HepG2 (cell line): ENCODE data around the gene DCDC1. TPM values are rescaled to one million over a fixed set of nuclear protein-coding genes. Genes with fewer than 3 reads are reported as not detected.

Source experiments
- CEBPG ChIP-seq: IDR thresholded peaks from 2 replicates; pipeline ENCODE4 v1.6.1; 2016
- ESRRA ChIP-seq: sonication (generic); formaldehyde crosslinking; IDR thresholded peaks from 2 replicates; pipeline ENCODE4 v1.5.1; 2020; ENCODE audit warnings: mild to moderate bottlenecking, low read depth, missing genetic modification reagents
- HNRNPK ChIP-seq: fragments of 200-400 bp; formaldehyde crosslinking; IDR thresholded peaks from 2 replicates; pipeline ENCODE4 v1.6.1; 2018; ENCODE audit warnings: low read length, low read depth, moderate library complexity, mild to moderate bottlenecking; ENCODE audit not compliant: poor library complexity, severe bottlenecking
- HOXA9 ChIP-seq: sonication (generic); formaldehyde crosslinking; IDR thresholded peaks from 2 replicates; pipeline ENCODE4 v1.8.1; 2022; ENCODE audit warnings: missing genetic modification reagents, mild to moderate bottlenecking, moderate library complexity, borderline replicate concordance
- MED13 ChIP-seq: sonication (generic); formaldehyde crosslinking; IDR thresholded peaks from 2 replicates; pipeline ENCODE4 v1.5.0; 2020; ENCODE audit warnings: missing genetic modification reagents
- NCOA2 ChIP-seq: sonication (generic); formaldehyde crosslinking; IDR thresholded peaks from 2 replicates; pipeline ENCODE4 v1.8.0; 2022; ENCODE audit warnings: inconsistent platforms
- NR3C1 ChIP-seq: sonication (generic); formaldehyde crosslinking; IDR thresholded peaks from 2 replicates; pipeline ENCODE4 v1.4.0; 2020; ENCODE audit warnings: missing genetic modification reagents
- PLSCR1 ChIP-seq: sonication (generic); formaldehyde crosslinking; IDR thresholded peaks from 2 replicates; pipeline ENCODE4 v1.5.0; 2020; ENCODE audit warnings: missing genetic modification reagents, mild to moderate bottlenecking, borderline replicate concordance
- RARG ChIP-seq: sonication (generic); formaldehyde crosslinking; IDR thresholded peaks from 2 replicates; pipeline ENCODE4 v1.4.0; 2020; ENCODE audit warnings: low read depth, mild to moderate bottlenecking, missing genetic modification reagents
- RNF219 ChIP-seq: sonication (generic); formaldehyde crosslinking; IDR thresholded peaks from 2 replicates; pipeline ENCODE4 v1.5.0; 2020; ENCODE audit warnings: mild to moderate bottlenecking, missing genetic modification reagents
- SP140L ChIP-seq: sonication (generic); formaldehyde crosslinking; IDR thresholded peaks from 2 replicates; pipeline ENCODE4 v1.4.0; 2020; ENCODE audit warnings: missing genetic modification reagents, borderline replicate concordance
- SP4 ChIP-seq: sonication (generic); formaldehyde crosslinking; IDR thresholded peaks from 2 replicates; pipeline ENCODE4 v1.8.1; 2023; ENCODE audit warnings: mild to moderate bottlenecking, missing genetic modification reagents
- ZFAT ChIP-seq: sonication (generic); formaldehyde crosslinking; conservative IDR thresholded peaks from 2 replicates; pipeline ENCODE4 v1.8.1; 2023; ENCODE audit warnings: missing genetic modification reagents, inconsistent platforms
- ZNF224 ChIP-seq: sonication (generic); formaldehyde crosslinking; IDR thresholded peaks from 2 replicates; pipeline ENCODE4 v1.5.0; 2020; ENCODE audit warnings: mild to moderate bottlenecking, missing genetic modification reagents
- ZNF281 ChIP-seq: sonication (generic); formaldehyde crosslinking; IDR thresholded peaks from 2 replicates; pipeline ENCODE4 v1.4.0; 2020; ENCODE audit warnings: missing genetic modification reagents, borderline replicate concordance
- ZNF3 ChIP-seq: IDR thresholded peaks from 2 replicates; pipeline ENCODE4 v1.7.0; 2017; ENCODE audit warnings: inconsistent platforms
- ZNF350 ChIP-seq: sonication (generic); formaldehyde crosslinking; IDR thresholded peaks from 2 replicates; pipeline ENCODE4 v1.4.0; 2020; ENCODE audit warnings: mild to moderate bottlenecking, low read depth, missing genetic modification reagents, borderline replicate concordance
- ZNF720 ChIP-seq: sonication (generic); formaldehyde crosslinking; IDR thresholded peaks from 2 replicates; pipeline ENCODE4 v1.4.0; 2020; ENCODE audit warnings: missing genetic modification reagents
- ZXDC ChIP-seq: sonication (generic); formaldehyde crosslinking; IDR thresholded peaks from 2 replicates; pipeline ENCODE4 v1.5.0; 2020; ENCODE audit warnings: mild to moderate bottlenecking, missing genetic modification reagents
- polyA plus RNA-seq, 8 experiments: library from polyadenylated mRNA; depleted of rRNA in 3 of 8; stranded (reverse) in 7 of 8; unstranded in 1 of 8; fragments of >200 nt; fragmentation: Illumina TruSeq in 4 of 8; extraction: Trizol in 4 of 8; gene quantifications; 2 replicates each; pipeline versions ENCODE4 v1.2.1 to v1.2.3, GENCODE V29; 2011 to 2016; ENCODE audit warnings: low read depth in 4 of 8, missing spikeins in 1 of 8, mixed read lengths in 1 of 8; ENCODE audit not compliant: insufficient read depth in 1 of 8
- total RNA-seq, 5 experiments: library from RNA; depleted of rRNA; stranded (reverse); fragments of >200 nt; fragmentation: Illumina TruSeq; extraction: Trizol; gene quantifications; 2 replicates each; pipeline ENCODE4 v1.2.3, GENCODE V29; 2016; ENCODE audit warnings: low read depth in 1 of 5

Gene DCDC1
- total and polyA plus RNA-seq, 2 of the 13 experiments (the other 11 are each of a cell fraction or from before 2014, with no cell fraction given) = 0.12 to 0.27 TPM

- no peak for TF ChIP-seq ZNF720 (CRISPR knock-in tag)
- no peak for TF ChIP-seq NR3C1 (CRISPR knock-in tag)
- no peak for TF ChIP-seq ZNF350 (CRISPR knock-in tag)
- no peak for TF ChIP-seq ZFAT (CRISPR knock-in tag)
- no peak for TF ChIP-seq ESRRA (CRISPR knock-in tag)
- TF ChIP-seq ZNF224 (CRISPR knock-in tag) = no peak
- TF ChIP-seq ZNF281 (CRISPR knock-in tag) = no peak
- no peak for TF ChIP-seq SP140L (CRISPR knock-in tag)
- no peak for TF ChIP-seq RNF219 (CRISPR knock-in tag)
- no peak; the same call in 1 of the 2 replicates for TF ChIP-seq NCOA2 (CRISPR knock-in tag)
- TF ChIP-seq PLSCR1 = no peak
- TF ChIP-seq HOXA9 (CRISPR knock-in tag) = no peak
- no peak for TF ChIP-seq RARG
- no peak for TF ChIP-seq MED13
- TF ChIP-seq SP4 (CRISPR knock-in tag) = no peak
- no peak for TF ChIP-seq HNRNPK
- TF ChIP-seq ZXDC (CRISPR knock-in tag) = no peak
- TF ChIP-seq ZNF3 (CRISPR knock-in tag) = no peak
- TF ChIP-seq CEBPG = no peak
Measured at GRCh38 chr11:30992513-30992849, 377.1 kb downstream of the DCDC1 start (continued).
